Heart right ventricle (tissue), 16 donors: ENCODE results near the gene HERC4. TPM values are rescaled to one million over a fixed set of nuclear protein-coding genes. Genes with fewer than 3 reads are reported as not detected.

Source experiments
- ATAC-seq, 8 donors: fragments of 200-7000 bp; cut with Tn5 transposase; one replicate each; pipeline ENCODE4 v1.9.1; 2020; ENCODE audit warnings: mild to moderate bottlenecking in 8 of 8, moderate library complexity in 8 of 8, moderate number of reproducible peaks in 1 of 8
- DNase-seq, 2 donors: peaks; one replicate each; pipeline ENCODE4 v3.0.0-alpha.2; 2020
- H3K27ac ChIP-seq, 10 donors: fragments of 200-600 bp; sonication (generic) in 2 of 10; one replicate each; pipeline versions ENCODE4 v1.5.0 to v1.8.0; 2020 to 2022; ENCODE audit warnings: mild to moderate bottlenecking in 3 of 10
- H3K27me3 ChIP-seq, 7 donors: fragments of 200-600 bp; one replicate each; pipeline ENCODE4 v1.8.0; 2021 to 2022; ENCODE audit warnings: mild to moderate bottlenecking in 2 of 7
- H3K36me3 ChIP-seq, 9 donors: fragments of 200-600 bp; sonication (generic) in 1 of 9; one replicate each; pipeline versions ENCODE4 v1.5.0 to v1.8.0; 2020 to 2022; ENCODE audit warnings: mild to moderate bottlenecking in 2 of 9
- H3K4me1 ChIP-seq, 9 donors: fragments of 200-600 bp; sonication (generic) in 1 of 9; one replicate each; pipeline versions ENCODE4 v1.5.0 to v1.8.0; 2020 to 2022; ENCODE audit warnings: mild to moderate bottlenecking in 4 of 9
- H3K4me3 ChIP-seq, 10 donors: fragments of 200-600 bp; sonication (generic) in 2 of 10; one replicate each; pipeline versions ENCODE4 v1.5.0 to v1.8.0; 2020 to 2022; ENCODE audit warnings: mild to moderate bottlenecking in 7 of 10, moderate library complexity in 2 of 10
- H3K9me3 ChIP-seq, 11 donors: fragments of 200-600 bp in 10 of 11; sonication (generic) in 2 of 11; one replicate each; pipeline versions ENCODE4 v1.5.0 to v1.8.0; 2013 to 2022; ENCODE audit warnings: mild to moderate bottlenecking in 2 of 11, control low read depth in 1 of 11, moderate library complexity in 1 of 11
- WGBS, 2 donors: extraction: QIAGEN DNeasy Blood & Tissue Kit; methylation state at CpG; one replicate each; pipeline ENCODE4 v1.1.7; 2013; ENCODE audit warnings: inconsistent platforms in 1 of 2; 5-methylcytosine and 5-hydroxymethylcytosine counted together
- intact Hi-C, 10 donors: fragments of 100-400 bp; cut with DNase I; formaldehyde crosslinking; loops; one replicate each; pipeline versions ENCODE4 v1.11.1 to v1.14.2; 2022
- polyA plus RNA-seq, 2 donors: library from polyadenylated mRNA; stranded (reverse); fragments of 200-250 nt; gene quantifications; one replicate each; pipeline ENCODE4 v1.2.3, GENCODE V29; 2013
- total RNA-seq, 10 donors: library from RNA; stranded (reverse); fragmentation: NEBNext Ultra II Directional in 3 of 10; extraction: Animal tissue kit (Norgen Biotek cat#: 25700) in 3 of 10; gene quantifications; one replicate each; pipeline versions ENCODE4 v1.2.1 to v1.2.4, GENCODE V29; 2021 to 2023
- TF ChIP-seq, protein P1 (sequence below), 9 donors: fragments of 200-600 bp; sonication (generic) in 2 of 9; IDR thresholded peaks; one replicate each; pipeline versions ENCODE4 v1.5.0 to v1.8.0; 2021 to 2022; ENCODE audit warnings: antibody characterized with exemption in 9 of 9, mild to moderate bottlenecking in 5 of 9, moderate library complexity in 1 of 9
- donor health status: Arrhythmogenic right ventricular cardiomyopathy.
- donor health status: ischemic (EF 13 %, LVEDD 7.1; RV severe dilation, severe dysfunction).
- donor health status: healthy with polysubstance abuse.
- donor health status: DM: no; HTN: yes; CAD: no.
- donor health status: DM: no; HTN: no; CAD: no.
- donor health status: ischemic (EF 25% LVEDD 6.9; RV normal size, moderate dysfunction).
- donor health status: ischemic (EF 25% LVEDD 5.7; RV mildly dilated, moderate dysfunction).
- donor health status: healthy.
- donor health status: DM: yes; HTN: yes; CAD: no.
- donor health status: Ischemic cardiomyopathy.
- donor health status: ischemic (EF 35%, LVEDD 5.7; RV mildly dilated, moderate dysfunction).
- donor health status: nonischemic (EF 11% LVEDD 7.7; RV severe dilation, severe dysfunction).
- donor health status: DM: yes; HTN: yes; CAD: no.
- donor health status: PGD.
- donor health status: ischemic (EF 29% LVEDD 5.4; RV normal size, mild dysfunction).
- donor health status: nonischemic (EF 23%, LVEDD 6.1; RV moderate dilation, normal function).

Gene HERC4
- total and polyA plus RNA-seq, 12 donors = 10.0 to 42.1 (median 32.0) TPM

DNA sequence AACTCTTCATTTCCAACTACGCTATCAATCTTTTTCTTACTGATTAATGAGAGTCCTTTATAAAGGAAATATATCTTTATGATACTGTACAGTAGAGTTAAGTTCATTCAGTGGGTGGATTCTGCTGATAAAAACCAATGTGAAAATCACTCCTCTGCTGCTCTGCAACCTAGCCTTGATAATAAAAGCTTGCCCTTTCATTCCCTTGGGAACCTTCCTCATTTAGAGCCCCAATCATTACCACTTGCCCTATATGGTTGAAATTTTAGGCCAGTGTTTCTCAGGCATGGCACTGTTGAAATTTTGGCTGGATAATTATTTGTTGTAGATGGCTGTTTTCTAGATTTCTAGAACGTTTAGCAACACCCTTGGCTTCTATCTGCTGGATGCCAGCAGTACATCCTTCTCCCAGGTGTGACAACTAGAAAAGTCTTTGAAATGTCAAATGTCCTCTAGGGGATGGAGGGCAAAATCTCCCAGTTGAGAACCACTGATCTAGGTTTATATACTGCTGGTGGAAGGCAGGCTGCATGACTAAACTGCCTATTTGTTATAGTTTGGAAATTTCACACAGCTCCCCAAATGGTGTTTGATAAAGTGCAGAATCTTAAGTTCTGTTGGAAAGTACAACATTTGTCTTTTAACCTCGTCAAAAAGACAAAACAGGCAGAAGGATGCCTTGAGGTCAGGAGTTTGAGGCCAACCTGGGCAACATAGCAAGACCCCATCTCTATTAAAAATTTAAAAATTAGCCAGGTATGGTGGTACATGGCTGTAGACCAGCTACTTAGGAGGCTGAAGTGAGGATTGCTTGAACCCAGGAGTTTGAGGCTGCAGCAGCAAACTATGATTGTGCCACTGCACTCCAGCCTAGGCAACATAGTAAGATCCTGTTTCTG is 199.5 kb downstream of the HERC4 start:
- TF ChIP-seq, protein P1, sequence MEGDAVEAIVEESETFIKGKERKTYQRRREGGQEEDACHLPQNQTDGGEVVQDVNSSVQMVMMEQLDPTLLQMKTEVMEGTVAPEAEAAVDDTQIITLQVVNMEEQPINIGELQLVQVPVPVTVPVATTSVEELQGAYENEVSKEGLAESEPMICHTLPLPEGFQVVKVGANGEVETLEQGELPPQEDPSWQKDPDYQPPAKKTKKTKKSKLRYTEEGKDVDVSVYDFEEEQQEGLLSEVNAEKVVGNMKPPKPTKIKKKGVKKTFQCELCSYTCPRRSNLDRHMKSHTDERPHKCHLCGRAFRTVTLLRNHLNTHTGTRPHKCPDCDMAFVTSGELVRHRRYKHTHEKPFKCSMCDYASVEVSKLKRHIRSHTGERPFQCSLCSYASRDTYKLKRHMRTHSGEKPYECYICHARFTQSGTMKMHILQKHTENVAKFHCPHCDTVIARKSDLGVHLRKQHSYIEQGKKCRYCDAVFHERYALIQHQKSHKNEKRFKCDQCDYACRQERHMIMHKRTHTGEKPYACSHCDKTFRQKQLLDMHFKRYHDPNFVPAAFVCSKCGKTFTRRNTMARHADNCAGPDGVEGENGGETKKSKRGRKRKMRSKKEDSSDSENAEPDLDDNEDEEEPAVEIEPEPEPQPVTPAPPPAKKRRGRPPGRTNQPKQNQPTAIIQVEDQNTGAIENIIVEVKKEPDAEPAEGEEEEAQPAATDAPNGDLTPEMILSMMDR (IDR thresholded peaks at IDR 0.05) = no peak
- 60 to 71% methylated on average over 3 of the region's 3 CpGs for WGBS, 2 donors
- H3K4me1 ChIP-seq = no peaks in the 10 kb centered on the region
- H3K9me3 ChIP-seq = no peaks in the 10 kb centered on the region
- ATAC-seq (no peak), DNase-seq (no peak)
- no peaks in the 10 kb centered on the region for H3K36me3 ChIP-seq
- no peak overlapping the region for H3K27ac ChIP-seq
- intact Hi-C loops = no loop called here
- H3K27me3 ChIP-seq = no peaks in the 10 kb centered on the region
- no peak overlapping the region for H3K4me3 ChIP-seq

Other genes with a start within 250 kb of the HERC4 start
- 10 to 100 TPM in 1 of 10 donors, 1 to 10 TPM in 9; 3.5 to 12.2 (median 5.1) TPM for gene DNAJC12, start 237.1 kb downstream of the HERC4 start, total RNA-seq
- 1 to 10 TPM; 1.4 to 4.5 TPM for gene DNAJC12, start 237.1 kb downstream of the HERC4 start, polyA plus RNA-seq
- gene SIRT1, start 190.6 kb downstream of the HERC4 start, total RNA-seq = 10 to 100 TPM in 9 of 10 donors, 1 to 10 TPM in 1; 9.9 to 18.0 (median 14.0) TPM
- gene SIRT1, start 190.6 kb downstream of the HERC4 start, polyA plus RNA-seq = 1 to 10 TPM; 4.9 to 8.9 TPM
- gene MYPN, start 34.2 kb upstream of the HERC4 start, total RNA-seq = 100 to 1,000 TPM in 8 of 10 donors, 10 to 100 TPM in 2; 86.5 to 302 (median 175) TPM
- gene MYPN, start 34.2 kb upstream of the HERC4 start, polyA plus RNA-seq = 10 to 100 TPM; 27.1 to 67.2 TPM
- gene ATOH7, start 156.8 kb upstream of the HERC4 start, total RNA-seq = not detected
- gene ATOH7, start 156.8 kb upstream of the HERC4 start, polyA plus RNA-seq = under 1 TPM in 1 of 2 donors, not detected in 1; 0.01 TPM